Measurements from ENCODE around the gene SFXN2.

The SFXN2 gene

DNA sequence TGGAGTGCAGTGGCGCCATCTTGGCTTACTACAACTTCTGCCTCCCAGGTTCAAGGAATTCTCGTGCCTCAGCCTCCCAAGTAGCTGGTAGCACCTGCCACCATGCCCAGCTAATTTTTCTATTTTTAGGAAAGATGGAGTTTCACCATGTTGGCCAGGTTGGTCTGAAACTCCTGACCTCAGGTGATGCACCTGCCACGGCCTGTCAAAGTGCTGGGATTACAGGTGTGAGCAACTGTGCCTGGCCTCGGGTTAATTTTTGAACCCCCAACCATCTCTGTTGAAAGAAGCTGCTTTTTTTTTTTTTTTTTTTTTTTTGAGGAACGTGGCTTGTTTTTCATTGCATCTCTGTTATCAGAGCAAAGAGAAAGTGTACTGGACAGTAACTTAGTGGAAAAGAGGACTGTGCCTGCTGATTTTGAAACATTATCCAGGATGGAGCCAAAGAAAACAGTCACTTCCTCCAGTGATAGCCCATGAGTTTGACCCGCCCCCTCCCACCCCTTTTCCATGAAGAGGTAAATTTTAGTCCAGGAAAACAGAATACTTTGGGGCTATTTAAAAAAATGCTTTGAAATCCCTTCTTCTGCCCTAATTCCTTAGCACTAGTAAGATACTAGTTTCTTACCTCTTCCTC is 67.6 kb downstream of the SFXN2 start:
- no peaks in the 10 kb centered on the region for H3K9me3 ChIP-seq (ENCODE audit: control insufficient read depth, low read length)
- no peak overlapping the region for H3K4me3 ChIP-seq (ENCODE audit: insufficient read depth, low read depth, low read length)
- WGBS, 2 experiments: 87 to 88% methylated on average over 6 of the region's 6 CpGs
- no peaks in the 10 kb centered on the region for H3K27me3 ChIP-seq (ENCODE audit: control insufficient read depth, insufficient read depth, low read length, poor library complexity, severe bottlenecking)
- H3K27ac ChIP-seq (ENCODE audit: insufficient read depth, low read depth, low read length, poor library complexity, severe bottlenecking): no peak overlapping the region
- no peaks in the 10 kb centered on the region for H3K36me3 ChIP-seq (ENCODE audit: control insufficient read depth, insufficient read depth, low read length)
- H3K4me1 ChIP-seq (ENCODE audit: control insufficient read depth, insufficient read depth, low read length): peaks cover 41% of the 10 kb centered on the region

DNA sequence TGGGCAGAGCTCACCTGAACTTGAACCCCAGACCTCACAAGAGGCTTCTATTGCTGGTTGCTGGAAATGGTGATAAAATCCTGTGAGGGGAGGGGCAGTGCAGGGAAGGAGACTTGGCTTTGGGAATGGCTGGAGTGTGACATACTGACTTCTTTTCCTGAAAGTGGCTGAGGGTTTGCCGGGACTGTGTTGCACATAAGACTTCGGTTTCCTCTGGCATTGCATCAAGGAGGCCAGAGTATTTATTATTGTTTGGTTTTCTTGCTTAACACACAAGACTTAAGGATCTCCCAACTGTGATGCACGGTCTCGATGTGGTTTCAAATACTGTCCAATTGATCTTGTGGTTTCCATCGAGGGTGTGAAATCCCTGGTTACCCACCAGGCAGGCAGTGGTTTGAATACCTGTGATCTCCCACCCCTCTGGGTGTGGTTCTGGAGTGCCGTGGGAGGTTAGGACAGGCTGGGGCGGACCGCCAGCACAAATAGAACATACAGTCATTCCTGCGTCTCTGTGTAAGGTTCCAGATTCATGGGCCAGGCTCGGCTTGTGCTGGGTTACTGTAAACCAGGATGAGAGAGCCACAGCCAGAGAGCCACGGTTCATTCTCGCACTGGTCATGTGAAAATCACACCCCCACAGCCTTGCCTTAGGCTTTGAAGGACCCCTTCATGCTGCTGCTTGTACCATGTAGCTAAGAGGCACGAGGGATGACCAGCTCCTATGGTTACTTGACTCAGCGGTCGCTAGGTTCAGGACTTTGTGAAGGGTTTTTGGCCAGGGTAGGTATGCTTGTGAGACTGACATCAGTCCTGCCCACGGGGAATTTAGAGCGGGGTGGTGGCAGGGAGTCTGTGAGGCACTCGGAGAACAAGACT is 68.5 kb downstream of the SFXN2 start:
- Histone ChIP-seq H3K36me3 (ENCODE audit: control insufficient read depth, insufficient read depth, low read length) (no peaks in the 10 kb centered on the region), H3K4me3 (ENCODE audit: insufficient read depth, low read depth, low read length) (no peak overlapping the region), H3K4me1 (ENCODE audit: control insufficient read depth, insufficient read depth, low read length) (peaks cover 32% of the 10 kb centered on the region), H3K27me3 (ENCODE audit: control insufficient read depth, insufficient read depth, low read length, poor library complexity, severe bottlenecking) (no peaks in the 10 kb centered on the region), H3K9me3 (ENCODE audit: control insufficient read depth, low read length) (no peaks in the 10 kb centered on the region), H3K27ac (ENCODE audit: insufficient read depth, low read depth, low read length, poor library complexity, severe bottlenecking) (no peak overlapping the region)
- 88% methylated on average over 18 of the region's 18 CpGs for WGBS, 2 experiments

DNA sequence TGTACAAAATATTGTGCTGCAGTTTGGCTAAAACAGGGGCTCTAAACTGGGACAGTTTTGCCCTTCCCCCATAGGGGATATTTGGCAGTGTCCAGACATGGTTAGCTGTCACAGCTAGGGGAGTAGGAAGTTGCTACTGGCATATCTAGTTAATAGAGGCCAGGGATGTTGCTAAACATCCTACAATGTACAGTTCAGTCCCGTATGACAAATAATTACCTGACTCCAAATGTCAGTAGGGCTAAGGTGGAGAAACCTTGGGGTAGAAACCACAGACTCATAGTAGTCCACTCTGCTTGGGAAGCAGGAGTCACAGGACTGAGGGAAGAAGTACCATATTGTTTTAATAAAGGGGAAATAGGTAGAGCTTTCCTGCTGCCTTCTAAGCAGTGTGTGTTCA is 69.1 kb downstream of the SFXN2 start:
- Histone ChIP-seq H3K36me3 (ENCODE audit: control insufficient read depth, insufficient read depth, low read length) (no peaks in the 10 kb centered on the region), H3K27me3 (ENCODE audit: control insufficient read depth, insufficient read depth, low read length, poor library complexity, severe bottlenecking) (no peaks in the 10 kb centered on the region), H3K4me1 (ENCODE audit: control insufficient read depth, insufficient read depth, low read length) (peaks cover 26% of the 10 kb centered on the region), H3K27ac (ENCODE audit: insufficient read depth, low read depth, low read length, poor library complexity, severe bottlenecking) (no peak overlapping the region), H3K4me3 (ENCODE audit: insufficient read depth, low read depth, low read length) (no peak overlapping the region), H3K9me3 (ENCODE audit: control insufficient read depth, low read length) (no peaks in the 10 kb centered on the region)
- WGBS, 2 experiments: 88 to 96% methylated on average over 1 of the region's 1 CpG

DNA sequence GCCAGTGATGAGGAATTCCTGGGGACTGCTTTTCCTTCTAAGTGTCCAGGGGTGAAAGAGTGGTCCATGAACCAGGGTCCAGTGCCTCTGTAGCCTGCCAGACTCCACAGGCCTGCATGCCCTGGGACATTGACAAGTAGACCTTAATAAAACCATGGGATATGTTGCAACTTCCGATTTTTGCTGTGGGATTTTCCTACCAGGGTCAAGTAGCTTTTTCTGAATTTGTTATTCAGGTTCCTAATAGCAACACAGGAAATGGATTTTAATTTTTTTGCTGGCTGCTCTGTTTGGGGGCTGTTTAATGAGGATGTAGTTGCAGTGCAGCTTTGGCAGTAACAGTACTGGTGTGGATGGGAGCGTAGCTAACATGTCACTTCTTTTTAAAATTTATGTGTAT is 71.4 kb downstream of the SFXN2 start:
- Histone ChIP-seq H3K9me3 (ENCODE audit: control insufficient read depth, low read length) (no peaks in the 10 kb centered on the region), H3K27me3 (ENCODE audit: control insufficient read depth, insufficient read depth, low read length, poor library complexity, severe bottlenecking) (no peaks in the 10 kb centered on the region), H3K27ac (ENCODE audit: insufficient read depth, low read depth, low read length, poor library complexity, severe bottlenecking) (no peak overlapping the region), H3K36me3 (ENCODE audit: control insufficient read depth, insufficient read depth, low read length) (no peaks in the 10 kb centered on the region), H3K4me3 (ENCODE audit: insufficient read depth, low read depth, low read length) (no peak overlapping the region), H3K4me1 (ENCODE audit: control insufficient read depth, insufficient read depth, low read length) (peaks cover 12% of the 10 kb centered on the region)
- 93 to 97% methylated on average over 2 of the region's 2 CpGs for WGBS, 2 experiments

DNA sequence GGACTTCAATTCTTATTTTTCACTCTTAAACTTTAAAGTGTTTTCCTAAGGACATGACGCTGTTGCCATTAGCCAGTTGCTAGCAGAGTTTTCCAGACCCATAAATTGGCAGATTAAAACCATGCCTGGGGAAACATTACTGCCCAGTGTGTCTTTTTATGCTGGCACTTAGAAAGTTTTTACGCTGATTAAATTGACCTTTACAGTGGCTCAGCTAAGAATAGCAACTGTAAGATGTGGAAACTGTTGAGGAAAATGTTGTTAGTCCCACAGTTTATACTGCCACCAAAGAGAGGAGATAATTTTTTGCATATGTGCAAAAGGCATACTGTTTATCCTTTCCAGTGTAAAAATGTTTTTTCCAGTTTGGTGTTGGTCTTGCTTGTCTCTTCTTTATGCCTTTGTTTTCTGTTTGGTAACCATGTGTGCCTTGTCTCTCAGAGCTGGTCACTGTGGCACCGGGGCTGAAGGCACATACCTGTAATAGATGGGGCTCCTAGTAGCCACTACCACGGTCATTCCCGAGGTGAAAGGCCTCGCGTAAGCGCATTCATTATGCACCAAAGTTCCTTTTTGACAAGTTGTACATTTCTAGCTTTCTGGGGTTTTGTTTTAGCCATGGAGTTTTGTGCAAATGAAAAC is 77.4 kb downstream of the SFXN2 start:
- no peaks in the 10 kb centered on the region for H3K36me3 ChIP-seq (ENCODE audit: control insufficient read depth, insufficient read depth, low read length)
- WGBS, 2 experiments: 94 to 97% methylated on average over 8 of the region's 8 CpGs
- H3K27me3 ChIP-seq (ENCODE audit: control insufficient read depth, insufficient read depth, low read length, poor library complexity, severe bottlenecking): no peaks in the 10 kb centered on the region
- no peak overlapping the region for H3K27ac ChIP-seq (ENCODE audit: insufficient read depth, low read depth, low read length, poor library complexity, severe bottlenecking)
- H3K4me1 ChIP-seq (ENCODE audit: control insufficient read depth, insufficient read depth, low read length): peaks cover 14% of the 10 kb centered on the region
- no peaks in the 10 kb centered on the region for H3K9me3 ChIP-seq (ENCODE audit: control insufficient read depth, low read length)
- no peak overlapping the region for H3K4me3 ChIP-seq (ENCODE audit: insufficient read depth, low read depth, low read length)

Measured in ectodermal cell (in vitro differentiated cells).